ENCODE data around the gene GPR85.

DNA sequence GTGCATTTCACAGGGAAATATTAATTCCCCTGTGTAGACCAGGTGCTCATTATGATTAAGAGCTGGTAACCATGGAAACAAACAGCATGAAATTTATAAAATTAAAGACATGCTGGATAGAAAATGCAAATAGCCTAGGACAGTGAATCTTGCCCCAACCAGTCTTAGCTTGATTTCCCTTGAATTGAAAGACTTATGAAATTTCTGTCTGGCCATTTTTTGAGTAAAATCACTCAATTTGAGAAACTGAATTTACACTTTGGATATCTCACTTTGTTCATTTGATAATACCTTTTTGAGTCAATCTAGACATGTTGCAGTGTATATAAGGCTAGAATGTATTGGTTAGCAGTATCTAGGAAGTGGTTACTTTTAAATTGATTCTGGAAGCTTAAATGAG lies 36.1 kb upstream of the GPR85 start:
- TF ChIP-seq JUND (IDR thresholded peaks at IDR 0.05; ENCODE audit: low read depth, low read length) (no peak), MYC (IDR thresholded peaks at IDR 0.05; ENCODE audit: insufficient read depth, insufficient read length, insufficient replicate concordance, low read length, severe bottlenecking) (no peak), MEF2A (IDR thresholded peaks at IDR 0.05; ENCODE audit: insufficient read depth, low read depth, low read length) (no peak), POLR2AphosphoS5 (IDR thresholded peaks at IDR 0.05; ENCODE audit: low read length) (no peak)
- TF ChIP-seq, protein P1, sequence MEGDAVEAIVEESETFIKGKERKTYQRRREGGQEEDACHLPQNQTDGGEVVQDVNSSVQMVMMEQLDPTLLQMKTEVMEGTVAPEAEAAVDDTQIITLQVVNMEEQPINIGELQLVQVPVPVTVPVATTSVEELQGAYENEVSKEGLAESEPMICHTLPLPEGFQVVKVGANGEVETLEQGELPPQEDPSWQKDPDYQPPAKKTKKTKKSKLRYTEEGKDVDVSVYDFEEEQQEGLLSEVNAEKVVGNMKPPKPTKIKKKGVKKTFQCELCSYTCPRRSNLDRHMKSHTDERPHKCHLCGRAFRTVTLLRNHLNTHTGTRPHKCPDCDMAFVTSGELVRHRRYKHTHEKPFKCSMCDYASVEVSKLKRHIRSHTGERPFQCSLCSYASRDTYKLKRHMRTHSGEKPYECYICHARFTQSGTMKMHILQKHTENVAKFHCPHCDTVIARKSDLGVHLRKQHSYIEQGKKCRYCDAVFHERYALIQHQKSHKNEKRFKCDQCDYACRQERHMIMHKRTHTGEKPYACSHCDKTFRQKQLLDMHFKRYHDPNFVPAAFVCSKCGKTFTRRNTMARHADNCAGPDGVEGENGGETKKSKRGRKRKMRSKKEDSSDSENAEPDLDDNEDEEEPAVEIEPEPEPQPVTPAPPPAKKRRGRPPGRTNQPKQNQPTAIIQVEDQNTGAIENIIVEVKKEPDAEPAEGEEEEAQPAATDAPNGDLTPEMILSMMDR (IDR thresholded peaks at IDR 0.05 in 2 of 3, conservative IDR thresholded peaks at IDR 0.05 in 1 of 3; ENCODE audit: control insufficient read depth in 2 of 3, extremely low read depth in 1 of 3, insufficient read depth in 1 of 3, low read depth in 3 of 3, low read length in 3 of 3), result no peak
